NCI-H146 treated with DMSO at 0.1 percent for 48 hours (cell line): ENCODE data around the gene CASP1.

Experiments used
- DNase-seq: peaks from one replicate; lab custom pipeline; 2025; ENCODE audit not compliant: unreplicated experiment; lab: John Stamatoyannopoulos, UW

CASP1 gene

GRCh38 chr11:104992781-104993180 is 42.2 kb downstream of the CASP1 start:
- DNase-seq = no peak

GRCh38 chr11:104991994-104992393 is 43.0 kb downstream of the CASP1 start:
- no peak for DNase-seq

DNA sequence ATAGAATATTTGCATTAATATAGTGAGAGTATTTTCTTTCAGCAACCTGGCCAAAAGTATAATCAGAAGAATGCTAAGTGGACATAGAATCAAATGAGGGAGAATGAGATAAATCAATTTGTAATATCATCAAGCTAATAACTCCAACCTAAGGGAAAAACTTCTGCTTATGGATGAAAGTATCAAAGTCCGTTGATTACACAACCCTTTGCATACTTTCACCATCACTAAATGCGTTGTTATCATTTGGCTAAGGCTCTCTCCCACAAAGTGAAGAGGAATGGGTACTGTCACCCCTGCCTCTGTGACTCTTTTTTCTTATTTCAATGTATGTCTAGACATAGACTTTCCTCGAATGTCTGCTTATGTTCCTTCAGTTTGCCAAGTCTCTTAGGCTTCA is 50.1 kb downstream of the CASP1 start:
- no peak for DNase-seq

GRCh38 chr11:104979839-104980238 is 55.1 kb downstream of the CASP1 start:
- DNase-seq = no peak
